ENCODE data around the gene MAST4. TPM values are rescaled to one million over a fixed set of nuclear protein-coding genes. Genes with fewer than 3 reads are reported as not detected.

MAST4 gene
- polyA plus RNA-seq, 1 donor (not counting 4 experiments of a cell fraction or from before 2014, with no cell fraction given), result 19.8 TPM

- FAIRE-seq (peak; percentile 23), DNase-seq (ENCODE audit: low read depth, low spot score) (no peak)
- dilution Hi-C loops (cut with MboI; ENCODE audit: extremely low pct_ligation_motif_present, low sequenced_read_pairs), result no loop called here
- peak overlapping the region; percentile 27 for H3K4me2 ChIP-seq (ENCODE audit: control insufficient read depth, extremely low read depth, insufficient read depth, low read depth, low read length)
- H3K4me3 ChIP-seq (ENCODE audit: control insufficient read depth in 2 of 3, extremely low read depth in 1 of 3, insufficient read depth in 2 of 3, low read depth in 1 of 3, low read length in 3 of 3), result no peak overlapping the region
- no peaks in the 10 kb centered on the region for H3K79me2 ChIP-seq (ENCODE audit: control insufficient read depth, insufficient read depth, low read length)
- no peaks in the 10 kb centered on the region for H3K9me3 ChIP-seq (ENCODE audit: control insufficient read depth, low read depth, low read length)
- H3K9me1 ChIP-seq (ENCODE audit: control insufficient read depth, extremely low read depth, insufficient read depth, low read length), result no peaks in the 10 kb centered on the region
- peaks cover 3% of the 10 kb centered on the region for H3K4me1 ChIP-seq (ENCODE audit: control insufficient read depth, extremely low read depth, insufficient read depth, low read length)
- H3K9ac ChIP-seq (ENCODE audit: control insufficient read depth, extremely low read depth, insufficient read depth, low read length), result no peak overlapping the region
- no peaks in the 10 kb centered on the region for H3K36me3 ChIP-seq (ENCODE audit: control insufficient read depth in 2 of 2, extremely low read depth in 1 of 2, insufficient read depth in 2 of 2, low read length in 2 of 2)
- no peaks in the 10 kb centered on the region for H4K20me1 ChIP-seq (ENCODE audit: control insufficient read depth, extremely low read depth, insufficient read depth, low read length)
- peak overlapping the region; percentile 3 for H2AFZ ChIP-seq (ENCODE audit: control insufficient read depth, low read length)
- H3K27me3 ChIP-seq (ENCODE audit: control insufficient read depth, extremely low read depth, insufficient read depth, low read length), result no peaks in the 10 kb centered on the region
- H3K27ac ChIP-seq (ENCODE audit: control insufficient read depth, insufficient read depth, low read length), result no peak overlapping the region
- no peak for TF ChIP-seq CTCF (optimal IDR thresholded peaks at IDR 0.05 in 1 of 3, IDR thresholded peaks at IDR 0.05 in 1 of 3, conservative IDR thresholded peaks at IDR 0.05 in 1 of 3; ENCODE audit: extremely low read depth in 1 of 3, insufficient read depth in 2 of 3, low read length in 3 of 3)
- TF ChIP-seq EZH2 (IDR thresholded peaks at IDR 0.05; ENCODE audit: low read length), result no peak
Observed at GRCh38 chr5:66697796-66698564, 101.8 kb downstream of the MAST4 start.

GRCh38 chr5:66701244-66701643 is 105.1 kb downstream of the MAST4 start:
- no peaks in the 10 kb centered on the region for H3K9me3 ChIP-seq (ENCODE audit: control insufficient read depth, low read depth, low read length)
- H4K20me1 ChIP-seq (ENCODE audit: control insufficient read depth, extremely low read depth, insufficient read depth, low read length), result no peaks in the 10 kb centered on the region
- H3K36me3 ChIP-seq (ENCODE audit: control insufficient read depth in 2 of 2, extremely low read depth in 1 of 2, insufficient read depth in 2 of 2, low read length in 2 of 2), result no peaks in the 10 kb centered on the region
- dilution Hi-C loops (cut with MboI; ENCODE audit: extremely low pct_ligation_motif_present, low sequenced_read_pairs), result no loop called here
- no peak overlapping the region for H3K9ac ChIP-seq (ENCODE audit: control insufficient read depth, extremely low read depth, insufficient read depth, low read length)
- H3K4me3 ChIP-seq (ENCODE audit: control insufficient read depth in 2 of 3, extremely low read depth in 1 of 3, insufficient read depth in 2 of 3, low read depth in 1 of 3, low read length in 3 of 3), result no peak overlapping the region
- H2AFZ ChIP-seq (ENCODE audit: control insufficient read depth, low read length), result no peak overlapping the region
- no peak for DNase-seq (ENCODE audit: low read depth, low spot score)
- H3K9me1 ChIP-seq (ENCODE audit: control insufficient read depth, extremely low read depth, insufficient read depth, low read length), result no peaks in the 10 kb centered on the region
- peaks cover 3% of the 10 kb centered on the region for H3K4me1 ChIP-seq (ENCODE audit: control insufficient read depth, extremely low read depth, insufficient read depth, low read length)
- no peak for FAIRE-seq
- H3K79me2 ChIP-seq (ENCODE audit: control insufficient read depth, insufficient read depth, low read length), result no peaks in the 10 kb centered on the region
- no peaks in the 10 kb centered on the region for H3K27me3 ChIP-seq (ENCODE audit: control insufficient read depth, extremely low read depth, insufficient read depth, low read length)
- TF ChIP-seq EZH2 (IDR thresholded peaks at IDR 0.05; ENCODE audit: low read length) (no peak), CTCF (optimal IDR thresholded peaks at IDR 0.05 in 1 of 3, IDR thresholded peaks at IDR 0.05 in 1 of 3, conservative IDR thresholded peaks at IDR 0.05 in 1 of 3; ENCODE audit: extremely low read depth in 1 of 3, insufficient read depth in 2 of 3, low read length in 3 of 3) (no peak)
- no peak overlapping the region for H3K4me2 ChIP-seq (ENCODE audit: control insufficient read depth, extremely low read depth, insufficient read depth, low read depth, low read length)
- no peak overlapping the region for H3K27ac ChIP-seq (ENCODE audit: control insufficient read depth, insufficient read depth, low read length)

Measured in keratinocyte (primary cell).